ENCODE measurements around the gene ALKBH5.

Gene ALKBH5

GRCh38 chr17:18157354-18157985 lies 26.2 kb upstream of the ALKBH5 start:
- DNase-seq (ENCODE audit: low spot score) = no peak

GRCh38 chr17:18158022-18158600 lies 25.5 kb upstream of the ALKBH5 start:
- no peak for DNase-seq (ENCODE audit: low spot score)

- no peak for DNase-seq (ENCODE audit: low spot score)
Observed at GRCh38 chr17:18159551-18160120, 24.0 kb upstream of the ALKBH5 start.

DNA sequence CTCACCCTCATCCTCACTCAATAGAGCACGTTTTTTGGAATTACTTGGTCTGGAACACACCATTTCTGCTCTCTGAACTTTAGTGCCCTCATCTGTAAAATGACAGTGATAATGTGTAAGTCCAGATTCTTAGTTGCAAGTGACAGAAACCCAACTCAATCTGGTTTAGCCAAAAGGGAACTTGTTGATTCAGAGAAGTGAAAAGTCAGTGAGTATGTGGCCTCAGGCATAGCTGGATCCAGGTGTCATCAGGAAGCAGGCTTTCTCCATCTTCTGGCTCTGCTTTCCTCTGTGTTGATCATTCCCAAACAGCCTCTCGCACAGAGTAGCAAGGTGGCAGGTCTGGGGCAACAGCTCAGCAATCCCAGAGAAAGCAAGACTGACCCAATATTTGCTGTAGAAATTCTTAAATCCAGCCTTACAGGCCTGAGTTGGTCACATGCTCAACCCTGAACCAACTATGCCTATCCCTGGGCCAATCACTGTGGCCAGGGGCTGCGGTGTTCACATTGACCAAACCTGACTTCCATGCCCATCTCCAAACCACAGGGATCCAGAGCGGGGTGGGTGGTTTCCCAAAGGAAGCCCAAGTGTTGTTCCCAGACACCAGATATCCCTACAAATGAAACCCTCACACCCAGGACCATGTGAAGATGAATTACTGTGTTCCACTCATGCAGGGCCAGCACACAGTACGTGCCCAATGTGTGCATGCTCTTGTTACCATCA lies 23.3 kb upstream of the ALKBH5 start:
- DNase-seq (ENCODE audit: low spot score) = no peak

GRCh38 chr17:18161207-18162145 lies 22.2 kb upstream of the ALKBH5 start:
- no peak for DNase-seq (ENCODE audit: low spot score)

GRCh38 chr17:18163547-18163946 lies 20.1 kb upstream of the ALKBH5 start:
- DNase-seq (ENCODE audit: low spot score) = no peak

- no peak for DNase-seq (ENCODE audit: low spot score)
Observed at GRCh38 chr17:18166894-18167293, 16.7 kb upstream of the ALKBH5 start.

DNA sequence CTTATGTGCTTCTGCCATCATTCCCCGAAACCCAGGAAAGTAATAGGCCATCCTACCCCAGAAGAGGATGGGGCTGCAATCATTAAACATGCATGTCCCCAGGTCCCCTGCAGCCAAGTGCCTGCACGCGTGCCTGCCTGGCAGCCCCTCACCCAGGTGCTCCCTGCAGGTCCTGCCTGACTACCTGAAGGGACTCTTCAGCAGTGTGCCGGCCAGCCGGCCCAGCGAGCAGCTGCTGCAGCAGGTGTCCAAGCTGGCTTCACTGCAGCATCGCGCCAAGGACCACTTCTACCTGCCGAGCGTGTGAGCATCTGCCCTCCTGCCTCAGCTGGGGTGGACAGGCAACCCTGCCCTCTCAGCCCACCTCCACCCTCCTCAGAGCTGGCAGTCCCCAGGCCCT lies 16.2 kb upstream of the ALKBH5 start:
- no peak for DNase-seq (ENCODE audit: low spot score)

- DNase-seq (ENCODE audit: low spot score) = no peak
Observed at GRCh38 chr17:18172531-18173278, 10.9 kb upstream of the ALKBH5 start.

GRCh38 chr17:18173740-18174139 lies 9.9 kb upstream of the ALKBH5 start:
- no peak for DNase-seq (ENCODE audit: low spot score)

DNA sequence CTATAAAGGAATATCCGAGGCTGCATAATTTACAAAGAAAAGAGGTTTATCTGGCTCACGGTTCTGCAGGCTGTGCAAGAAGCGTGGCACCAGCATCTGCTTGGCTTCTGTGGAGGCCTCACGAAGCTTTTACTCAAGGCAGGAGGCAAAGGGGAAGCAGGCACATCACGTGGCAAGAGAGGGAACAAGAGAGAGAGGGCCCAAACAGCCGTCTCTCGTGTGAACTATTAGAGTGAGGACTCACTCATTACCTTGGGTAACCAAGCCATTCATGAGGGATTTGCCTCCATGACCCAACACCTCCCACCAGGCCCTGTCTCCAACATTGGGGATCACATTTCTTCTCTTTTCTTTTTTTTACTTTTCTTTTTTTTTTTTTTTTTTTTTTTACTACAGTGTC lies 7.5 kb upstream of the ALKBH5 start:
- no peak for DNase-seq (ENCODE audit: low spot score)

DNA sequence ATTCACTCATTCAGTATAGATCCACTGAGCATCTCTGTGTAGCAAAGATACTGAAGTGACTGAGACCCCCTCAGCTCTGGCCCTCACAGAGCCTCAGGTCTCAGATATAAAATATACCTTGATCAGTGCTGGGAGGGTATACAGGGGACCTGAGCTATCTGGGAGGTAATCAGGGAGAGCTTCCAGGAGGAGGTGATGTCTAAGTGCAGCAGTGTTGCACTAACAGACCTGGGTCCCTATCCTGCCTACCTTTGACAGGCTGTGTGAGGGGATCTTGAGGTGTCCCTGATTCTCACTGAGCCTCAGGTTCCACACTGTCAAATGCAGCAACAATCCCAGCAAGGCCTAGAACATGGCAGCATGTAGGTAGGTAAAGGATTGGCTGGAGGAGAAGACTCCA lies 6.5 kb upstream of the ALKBH5 start:
- no peak for DNase-seq (ENCODE audit: low spot score)

DNA sequence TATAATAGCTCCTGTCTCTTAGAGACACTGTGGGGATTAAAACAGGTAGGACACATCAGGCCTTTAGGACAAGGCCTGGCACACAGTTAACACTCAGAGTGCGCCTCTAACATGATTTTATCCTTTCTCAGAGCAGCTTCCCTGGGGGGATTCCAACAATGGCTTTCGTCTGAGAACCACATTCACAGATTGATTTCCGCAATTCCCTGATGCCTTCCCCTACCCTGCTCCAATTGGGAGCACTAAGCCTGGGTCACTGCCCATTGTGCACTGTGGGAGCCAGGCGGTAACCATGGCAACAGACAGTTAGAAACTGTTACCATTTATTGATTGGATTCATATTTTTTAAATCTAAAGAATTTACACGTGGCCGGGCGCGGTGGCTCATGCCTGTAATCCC lies 5.9 kb upstream of the ALKBH5 start:
- no peak for DNase-seq (ENCODE audit: low spot score)

GRCh38 chr17:18179196-18179595 lies 4.4 kb upstream of the ALKBH5 start:
- DNase-seq (ENCODE audit: low spot score) = no peak

DNA sequence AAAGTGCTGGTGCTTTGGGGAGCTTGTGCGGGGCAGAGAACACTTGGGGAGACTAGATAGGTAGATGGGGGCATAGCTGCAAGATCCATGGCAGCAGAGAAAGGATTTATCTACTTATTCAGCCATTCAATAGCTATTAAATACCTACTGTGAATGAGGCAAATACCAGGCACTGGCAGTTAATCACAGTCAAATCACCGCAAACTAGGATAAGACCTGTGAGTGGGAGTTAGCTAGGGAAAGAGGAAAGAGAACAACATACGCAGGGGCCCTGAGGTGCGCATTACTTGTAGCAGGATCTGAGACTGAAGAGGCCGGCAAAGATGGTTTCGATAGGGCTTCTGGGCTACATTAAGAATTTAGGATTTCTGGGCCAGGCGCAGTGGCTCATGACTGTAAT lies 3.8 kb upstream of the ALKBH5 start:
- DNase-seq (ENCODE audit: low spot score) = no peak

GRCh38 chr17:18181358-18181757 lies 2.3 kb upstream of the ALKBH5 start:
- DNase-seq (ENCODE audit: low spot score) = no peak

GRCh38 chr17:18182110-18182977 lies 1.3 kb upstream of the ALKBH5 start:
- DNase-seq (ENCODE audit: low spot score) = no peak

DNA sequence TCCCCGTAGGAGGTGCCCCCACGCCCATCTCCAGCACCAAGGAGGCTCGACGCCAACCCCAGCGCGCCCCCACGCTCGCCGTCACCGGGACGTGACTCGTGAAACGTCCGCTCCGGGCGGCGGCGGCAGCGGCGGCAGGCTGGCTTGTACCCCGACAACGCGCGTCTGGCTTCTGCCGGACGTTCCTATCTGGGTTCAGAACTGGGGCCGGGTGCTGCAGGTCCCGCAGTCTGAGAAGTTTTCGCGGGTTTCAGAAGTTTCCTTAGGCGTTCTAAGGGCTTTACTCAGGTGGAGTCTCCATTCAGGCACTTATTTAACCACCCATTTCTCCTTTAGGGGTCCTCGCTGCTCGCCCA lies 672 bp upstream of the ALKBH5 start:
- no peak for DNase-seq (ENCODE audit: low spot score)

DNA sequence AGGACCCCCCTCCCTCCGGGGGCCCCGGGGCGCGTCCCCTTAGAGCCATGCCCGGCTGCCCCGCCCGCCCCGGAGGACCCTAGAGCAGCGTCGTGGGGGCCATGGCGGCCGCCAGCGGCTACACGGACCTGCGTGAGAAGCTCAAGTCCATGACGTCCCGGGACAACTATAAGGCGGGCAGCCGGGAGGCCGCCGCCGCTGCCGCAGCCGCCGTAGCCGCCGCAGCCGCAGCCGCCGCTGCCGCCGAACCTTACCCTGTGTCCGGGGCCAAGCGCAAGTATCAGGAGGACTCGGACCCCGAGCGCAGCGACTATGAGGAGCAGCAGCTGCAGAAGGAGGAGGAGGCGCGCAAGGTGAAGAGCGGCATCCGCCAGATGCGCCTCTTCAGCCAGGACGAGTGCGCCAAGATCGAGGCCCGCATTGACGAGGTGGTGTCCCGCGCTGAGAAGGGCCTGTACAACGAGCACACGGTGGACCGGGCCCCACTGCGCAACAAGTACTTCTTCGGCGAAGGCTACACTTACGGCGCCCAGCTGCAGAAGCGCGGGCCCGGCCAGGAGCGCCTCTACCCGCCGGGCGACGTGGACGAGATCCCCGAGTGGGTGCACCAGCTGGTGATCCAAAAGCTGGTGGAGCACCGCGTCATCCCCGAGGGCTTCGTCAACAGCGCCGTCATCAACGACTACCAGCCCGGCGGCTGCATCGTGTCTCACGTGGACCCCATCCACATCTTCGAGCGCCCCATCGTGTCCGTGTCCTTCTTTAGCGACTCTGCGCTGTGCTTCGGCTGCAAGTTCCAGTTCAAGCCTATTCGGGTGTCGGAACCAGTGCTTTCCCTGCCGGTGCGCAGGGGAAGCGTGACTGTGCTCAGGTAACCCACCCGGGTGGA lies 759 bp downstream of the ALKBH5 start:
- DNase-seq (ENCODE audit: low spot score) = peak; percentile 44
